PC-9 (cell line): ENCODE measurements around the gene TUBG1. TPM values are rescaled to one million over a fixed set of nuclear protein-coding genes. Genes with fewer than 3 reads are reported as not detected.

ENCODE experiments used
- BruUV-seq: library from RNA; stranded (reverse); fragments of 400-500 nt; replicated peaks from 2 replicates; lab custom pipeline; 2021; lab: Mats Ljungman, UMichigan
- CTCF ChIA-PET: fragments of 300-600 bp; sonication (Branson Sonifier 250); formaldehyde crosslinking; loops from one replicate; lab custom pipeline; 2022; ENCODE audit warnings: antibody characterized with exemption; lab: Charles Lee
- POLR2A ChIA-PET: fragments of 300-600 bp; sonication (Branson Sonifier 250); formaldehyde crosslinking; loops from one replicate; lab custom pipeline; 2022; ENCODE audit warnings: antibody characterized with exemption; ENCODE audit not compliant: unreplicated experiment; lab: Charles Lee
- DNase-seq, 2 experiments: peaks; one replicate each; pipeline versions ENCODE4 v3.0.0 to v3.0.0-alpha.2; 2015 to 2022; ENCODE audit warnings: mixed read lengths in 1 of 2
- H2AFZ ChIP-seq: fragments of 200-600 bp; sonication (generic); 2 replicates; pipeline ENCODE4 v1.8.1; 2017; ENCODE audit warnings: antibody characterized with exemption
- H3F3A ChIP-seq: fragments of 200-600 bp; sonication (generic); 2 replicates; pipeline ENCODE4 v1.8.1; 2017; ENCODE audit warnings: antibody characterized with exemption, mild to moderate bottlenecking, low read depth; ENCODE audit not compliant: insufficient read depth
- H3K27ac ChIP-seq: fragments of 200-600 bp; sonication (generic); 2 replicates; pipeline ENCODE4 v1.6.1; 2016; ENCODE audit warnings: mixed run types
- H3K27me3 ChIP-seq: fragments of 200-600 bp; sonication (generic); 2 replicates; pipeline ENCODE4 v1.6.1; 2016; ENCODE audit warnings: low read depth, mixed run types; ENCODE audit not compliant: insufficient read depth
- H3K36me3 ChIP-seq: fragments of 200-600 bp; sonication (generic); 2 replicates; pipeline ENCODE4 v1.6.1; 2016; ENCODE audit warnings: low read depth, mixed run types
- H3K4me1 ChIP-seq: fragments of 200-600 bp; sonication (generic); replicated peaks from 2 replicates; pipeline ENCODE4 v1.6.1; 2016; ENCODE audit warnings: mixed run types; ENCODE audit not compliant: insufficient read depth
- H3K4me2 ChIP-seq: fragments of 200-600 bp; sonication (generic); 2 replicates; pipeline ENCODE4 v1.6.1; 2017; ENCODE audit warnings: mixed run types
- H3K4me3 ChIP-seq: fragments of 200-600 bp; sonication (generic); 2 replicates; pipeline ENCODE4 v1.6.1; 2016; ENCODE audit warnings: mixed run types
- H3K79me2 ChIP-seq: fragments of 200-600 bp; sonication (generic); 2 replicates; pipeline ENCODE4 v1.6.1; 2017; ENCODE audit warnings: low read depth, mixed run types
- H3K9me2 ChIP-seq: fragments of 200-600 bp; sonication (generic); 2 replicates; pipeline ENCODE4 v1.8.1; 2017; ENCODE audit warnings: mild to moderate bottlenecking; ENCODE audit not compliant: insufficient read depth
- H3K9me3 ChIP-seq: fragments of 200-600 bp; sonication (generic); 2 replicates; pipeline ENCODE4 v1.8.1; 2016; ENCODE audit warnings: low read depth; ENCODE audit not compliant: insufficient read depth
- H4K20me1 ChIP-seq: fragments of 200-600 bp; sonication (generic); 2 replicates; pipeline ENCODE4 v1.8.1; 2017; ENCODE audit not compliant: insufficient read depth
- CTCF ChIP-seq: fragments of 200-600 bp; sonication (generic); conservative IDR thresholded peaks from 2 replicates; pipeline ENCODE4 v1.6.1; 2017; ENCODE audit warnings: mixed run types, antibody characterized with exemption, mild to moderate bottlenecking, moderate library complexity
- EZH2 ChIP-seq: fragments of 200-600 bp; sonication (generic); IDR thresholded peaks from 2 replicates; pipeline ENCODE4 v1.8.0; 2017; ENCODE audit warnings: antibody characterized with exemption, low read depth
- intact Hi-C: fragments of 100-400 bp; cut with micrococcal nuclease; formaldehyde crosslinking; loops from one replicate; pipeline ENCODE4 v1.10.0; 2022; ENCODE audit not compliant: unreplicated experiment
- total RNA-seq: library from RNA; stranded (reverse); gene quantifications from 2 replicates; pipeline ENCODE4 v1.2.3, GENCODE V29; 2021

Gene TUBG1
- total RNA-seq, 1 experiment from 2014 or later, result 85.6 TPM

GRCh38 chr17:42591411-42591810 is 18.1 kb upstream of the TUBG1 start:
- no peaks in the 10 kb centered on the region for H3K9me3 ChIP-seq
- no peak overlapping the region for H3K4me3 ChIP-seq
- H3K27me3 ChIP-seq, result no peaks in the 10 kb centered on the region
- intact Hi-C loops, result no loop called here
- no peak overlapping the region for H2AFZ ChIP-seq
- CTCF ChIA-PET, result interaction anchor here (0.5 kb wide), 1 partner anchor 177 kb away, joined by 3 read pairs; no protein-coding TSS in a partner anchor
- no peaks in the 10 kb centered on the region for H3K79me2 ChIP-seq
- no peaks in the 10 kb centered on the region for H4K20me1 ChIP-seq
- POLR2A ChIA-PET, result no interaction called here
- H3K4me1 ChIP-seq, result no peaks in the 10 kb centered on the region
- peaks cover 4% of the 10 kb centered on the region; the same call in 1 of the 2 replicates for H3F3A ChIP-seq
- TF ChIP-seq CTCF, result no peak
- DNase-seq, result no peak
- no peaks in the 10 kb centered on the region for H3K9me2 ChIP-seq
- no peak overlapping the region for H3K27ac ChIP-seq
- no peak overlapping the region for H3K4me2 ChIP-seq
- BruUV-seq, result no TSS peak
- H3K36me3 ChIP-seq, result peaks cover 10% of the 10 kb centered on the region; the same call in 1 of the 2 replicates

GRCh38 chr17:42596386-42596785 is 13.1 kb upstream of the TUBG1 start:
- intact Hi-C loops, result no loop called here

GRCh38 chr17:42598905-42599304 is 10.6 kb upstream of the TUBG1 start:
- no peak for DNase-seq
- no peak overlapping the region for H2AFZ ChIP-seq
- CTCF ChIA-PET, result interaction anchor here (0.6 kb wide), 1 partner anchor 29 kb away, joined by 3 read pairs; no protein-coding TSS in a partner anchor
- BruUV-seq, result no TSS peak
- H3K27ac ChIP-seq, result no peak overlapping the region
- peaks cover 14% of the 10 kb centered on the region for H4K20me1 ChIP-seq
- intact Hi-C loops, result no loop called here
- no peak for TF ChIP-seq EZH2
- no peak for TF ChIP-seq CTCF
- H3K27me3 ChIP-seq, result no peaks in the 10 kb centered on the region
- POLR2A ChIA-PET, result interaction anchor here (0.7 kb wide), 1 partner anchor 62 kb away, joined by 7 read pairs; no protein-coding TSS in a partner anchor
- peaks cover 27% of the 10 kb centered on the region for H3K79me2 ChIP-seq
- no peaks in the 10 kb centered on the region for H3K9me3 ChIP-seq
- no peak overlapping the region for H3K4me3 ChIP-seq
- no peak overlapping the region for H3K4me2 ChIP-seq
- H3K4me1 ChIP-seq, result no peaks in the 10 kb centered on the region
- peaks cover 5% of the 10 kb centered on the region; the same call in 1 of the 2 replicates for H3K36me3 ChIP-seq
- H3K9me2 ChIP-seq, result no peaks in the 10 kb centered on the region
- peaks cover 3% of the 10 kb centered on the region; the same call in 1 of the 2 replicates for H3F3A ChIP-seq

More at GRCh38 chr17:42596386-42596785, 13.1 kb upstream of the TUBG1 start:
- peaks cover 3% of the 10 kb centered on the region for H3F3A ChIP-seq
- TF ChIP-seq CTCF, result no peak
- no peak for DNase-seq
- no TSS peak for BruUV-seq
- no peaks in the 10 kb centered on the region for H3K27me3 ChIP-seq
- CTCF ChIA-PET, result no interaction called here
- H4K20me1 ChIP-seq, result no peaks in the 10 kb centered on the region; the same call in 1 of the 2 replicates
- H3K4me3 ChIP-seq, result no peak overlapping the region
- H3K36me3 ChIP-seq, result peaks cover 5% of the 10 kb centered on the region; the same call in 1 of the 2 replicates
- POLR2A ChIA-PET, result no interaction called here
- no peaks in the 10 kb centered on the region for H3K4me1 ChIP-seq
- H3K9me3 ChIP-seq, result no peaks in the 10 kb centered on the region
- no peak overlapping the region for H2AFZ ChIP-seq
- H3K4me2 ChIP-seq, result no peak overlapping the region
- no peaks in the 10 kb centered on the region for H3K9me2 ChIP-seq
- H3K79me2 ChIP-seq, result 0 out of 2 replicates have a peak, but pooled peaks cover 9% of the 10 kb centered on the region
- H3K27ac ChIP-seq, result no peak overlapping the region
